GM18498 (cell line): ENCODE results near the gene DPEP2.

ENCODE experiments used
- ATAC-seq: cut with Tn5 transposase; IDR thresholded peaks from one replicate; pipeline ENCODE4 v1.9.1; 2021; ENCODE audit warnings: mild to moderate bottlenecking, moderate library complexity; ENCODE audit not compliant: unreplicated experiment

Gene DPEP2

DNA sequence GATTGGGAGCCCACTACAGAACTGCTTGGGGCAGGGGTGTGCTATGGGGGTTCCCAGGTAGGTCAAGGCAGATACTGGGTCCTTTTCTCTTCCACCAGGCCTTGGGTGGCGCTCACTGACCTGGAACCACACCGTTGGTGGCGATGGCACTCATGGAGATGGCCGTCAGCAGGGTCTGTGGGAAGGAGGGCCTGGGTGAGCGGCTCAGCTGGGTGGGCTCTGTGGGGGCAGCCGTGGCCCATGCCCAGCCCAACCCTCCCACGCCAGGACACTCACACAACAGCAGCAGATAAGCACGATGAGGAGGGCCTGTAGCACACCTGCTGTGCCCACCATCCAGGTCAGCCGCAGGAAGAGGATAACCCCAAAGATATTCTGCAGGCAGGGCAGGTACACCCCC, 41.7 kb downstream of the DPEP2 start:
- no peak for ATAC-seq

DNA sequence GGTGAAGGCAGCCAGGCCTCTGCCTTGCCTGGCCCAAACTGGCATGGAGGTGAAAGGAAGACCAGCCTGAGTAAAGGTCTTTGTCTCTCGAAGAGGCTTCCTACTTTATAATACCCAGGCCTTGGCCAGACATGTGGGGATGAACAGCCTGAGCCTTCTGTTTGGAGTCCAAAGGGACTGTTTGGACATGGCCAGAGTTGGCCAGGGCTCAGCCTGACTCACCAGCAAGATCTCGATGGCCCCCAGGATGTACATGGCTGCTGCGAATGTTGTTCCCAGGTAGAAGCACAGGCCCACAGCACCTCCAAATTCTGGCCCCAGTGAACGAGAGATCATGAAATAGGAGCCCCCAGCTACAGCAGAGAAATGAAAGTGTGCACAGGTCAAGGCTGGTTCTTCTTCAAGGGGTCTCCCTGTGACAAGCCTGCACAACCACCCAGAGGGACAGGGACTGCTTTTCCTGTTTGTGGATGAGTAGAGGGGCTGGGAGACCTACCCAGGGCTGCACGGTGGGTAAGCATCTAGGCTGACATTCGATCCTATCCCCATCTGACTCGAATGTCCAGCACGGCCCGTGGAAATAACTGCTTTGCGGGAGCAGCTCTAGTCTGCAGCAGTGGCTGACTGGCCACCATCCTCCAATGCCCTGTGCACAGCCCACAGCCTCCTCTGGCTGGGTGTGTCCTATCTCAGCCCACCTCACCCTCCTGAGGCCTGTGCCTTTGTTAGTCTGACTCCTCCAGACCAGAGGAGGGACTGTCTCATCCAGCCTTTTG, 44.7 kb downstream of the DPEP2 start:
- ATAC-seq = no peak

DNA sequence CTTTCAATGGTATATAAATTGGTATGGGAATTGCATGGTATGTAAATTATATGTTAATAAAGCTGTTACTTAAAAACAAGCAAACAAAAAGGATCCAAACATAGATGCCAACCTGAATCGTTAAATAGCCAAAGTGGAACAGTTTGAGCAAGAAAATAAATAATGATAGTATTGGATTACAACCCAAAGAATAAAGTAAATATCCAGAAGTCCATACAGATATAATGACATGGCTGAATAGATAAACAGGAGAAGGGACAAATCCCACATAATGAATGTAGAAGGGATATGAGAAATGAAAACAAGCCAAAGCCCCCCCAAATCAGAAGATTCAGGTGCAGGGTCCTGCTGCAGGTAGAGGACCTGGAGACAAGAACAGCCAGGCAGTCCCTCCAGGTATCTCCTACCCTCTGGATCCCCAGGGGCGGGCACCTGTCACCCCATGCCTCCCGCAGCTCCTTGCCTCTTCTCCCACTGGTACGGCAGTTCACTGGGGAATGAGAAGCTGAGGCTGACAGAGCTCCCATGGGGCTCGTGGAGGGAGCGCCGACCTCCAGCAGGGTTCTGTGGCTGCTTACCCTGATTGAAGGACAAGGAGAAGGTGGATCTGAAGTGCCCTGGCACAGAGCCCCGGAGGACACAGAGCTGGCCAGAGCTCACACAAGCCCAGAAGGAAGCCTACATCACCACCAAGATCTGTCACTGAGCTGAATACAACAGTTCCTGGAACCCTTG, 45.5 kb downstream of the DPEP2 start:
- ATAC-seq = no peak

DNA sequence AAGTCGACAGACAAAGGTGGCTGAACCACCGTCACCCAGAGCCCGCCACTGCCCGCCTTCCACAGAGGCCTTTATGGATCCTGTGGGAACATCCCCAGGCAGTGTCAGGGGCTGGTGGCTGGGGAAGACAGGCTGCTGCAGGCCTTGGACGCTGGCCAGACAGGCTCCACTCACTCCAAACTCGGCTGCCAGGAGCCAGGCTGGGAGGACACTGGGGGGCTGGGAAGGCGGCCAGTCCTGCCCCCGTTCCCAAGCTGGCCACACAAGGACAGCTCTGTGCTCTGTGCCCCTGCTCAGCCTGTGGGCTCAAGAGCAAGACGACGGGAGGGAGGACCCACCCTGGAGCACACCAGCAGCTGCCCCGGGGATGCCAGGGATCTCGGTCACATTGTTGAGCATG, 47.8 kb downstream of the DPEP2 start:
- no peak for ATAC-seq

DNA sequence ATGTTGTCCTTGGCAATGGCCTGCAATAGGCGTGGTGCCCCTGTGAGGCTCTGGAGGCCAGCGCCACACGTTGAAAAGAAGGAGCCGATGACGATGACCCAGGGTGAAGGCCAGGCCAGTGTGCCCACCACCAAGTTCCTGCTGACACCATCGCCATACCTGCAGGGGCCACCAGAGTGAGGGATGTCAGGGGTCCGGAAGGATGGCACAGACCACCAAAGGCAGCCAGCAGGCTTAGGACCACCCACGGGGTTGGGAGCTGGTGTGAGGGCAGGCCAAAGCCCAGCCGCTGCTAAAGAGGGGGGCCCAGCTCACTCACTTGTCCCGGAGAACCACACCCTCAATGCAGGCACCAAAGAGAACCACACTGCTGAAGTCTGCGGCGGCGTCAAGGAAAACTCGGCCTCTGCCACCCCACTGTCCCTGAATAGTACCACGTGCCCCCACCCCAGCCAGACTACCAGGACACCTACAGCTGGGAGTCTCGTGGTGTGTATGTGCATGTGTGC, 48.9 kb downstream of the DPEP2 start:
- ATAC-seq = no peak

DNA sequence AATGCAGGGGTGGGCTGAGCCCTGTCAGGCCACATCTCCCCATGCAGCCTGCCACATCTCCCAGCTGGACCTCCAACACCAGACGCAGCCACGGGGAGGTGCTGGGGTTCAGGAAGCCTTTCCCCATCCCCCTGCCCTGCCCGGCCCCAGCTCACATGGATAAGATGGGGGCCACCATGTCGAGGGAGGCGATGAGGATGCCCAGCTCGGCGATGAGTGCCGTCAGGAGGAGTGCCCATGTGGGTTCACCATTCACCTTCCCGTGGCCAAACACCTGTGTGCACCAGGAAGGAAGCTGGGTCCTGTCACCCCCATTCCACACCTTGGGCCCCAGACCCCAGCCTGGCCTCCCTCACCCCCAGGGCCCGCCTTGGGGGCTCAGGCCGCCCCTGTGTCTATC, 49.6 kb downstream of the DPEP2 start:
- ATAC-seq = no peak

DNA sequence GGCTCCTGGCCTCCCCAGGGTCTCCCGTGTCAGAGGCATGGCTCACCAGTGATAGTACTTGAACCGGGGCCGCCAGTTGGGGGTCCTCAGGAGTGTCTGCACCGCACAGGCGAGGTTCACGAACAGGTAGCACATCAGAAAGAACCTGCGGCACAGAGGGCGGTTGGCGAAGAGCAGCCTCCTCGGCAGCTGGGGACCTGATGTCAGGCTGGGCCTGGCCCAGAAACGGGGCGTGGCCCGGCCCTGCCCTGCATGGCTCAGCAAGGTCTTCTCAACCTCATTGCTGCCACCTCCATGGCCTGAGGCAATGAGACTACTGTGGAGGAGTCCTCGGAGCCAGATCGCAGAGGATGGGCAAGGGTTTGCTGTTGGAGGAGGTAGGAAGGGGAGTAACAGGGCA, 51.3 kb downstream of the DPEP2 start:
- ATAC-seq = no peak

DNA sequence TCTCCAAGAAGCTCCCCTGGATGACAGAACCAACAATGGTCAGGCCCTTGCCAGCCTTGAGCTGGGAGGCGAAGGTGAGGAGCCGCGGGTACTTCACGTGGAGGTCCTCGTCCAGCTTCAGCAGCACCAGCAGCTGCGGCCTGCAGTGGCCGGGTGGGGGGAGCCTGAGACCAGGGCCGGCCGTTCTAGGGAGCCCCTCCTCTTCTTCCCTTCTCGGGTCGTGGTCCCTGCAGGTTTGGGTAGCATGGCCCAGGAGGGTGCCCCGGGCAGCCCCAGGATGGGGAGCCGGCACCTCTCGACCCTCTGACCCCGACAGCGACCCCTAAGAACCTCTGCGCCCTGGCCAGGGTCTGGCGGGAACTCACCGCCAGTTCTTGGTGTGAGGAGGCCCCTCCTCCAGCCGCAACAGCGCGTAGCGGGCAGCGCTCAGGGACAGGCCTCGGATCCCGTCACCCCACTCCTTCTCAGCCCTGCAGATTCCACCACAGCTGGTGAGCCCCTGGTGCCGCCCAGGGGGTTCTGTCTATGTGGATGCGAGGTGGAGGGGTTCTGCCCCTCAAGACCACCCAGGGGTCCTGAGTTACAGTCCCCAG, 52.2 kb downstream of the DPEP2 start:
- ATAC-seq = no peak

DNA sequence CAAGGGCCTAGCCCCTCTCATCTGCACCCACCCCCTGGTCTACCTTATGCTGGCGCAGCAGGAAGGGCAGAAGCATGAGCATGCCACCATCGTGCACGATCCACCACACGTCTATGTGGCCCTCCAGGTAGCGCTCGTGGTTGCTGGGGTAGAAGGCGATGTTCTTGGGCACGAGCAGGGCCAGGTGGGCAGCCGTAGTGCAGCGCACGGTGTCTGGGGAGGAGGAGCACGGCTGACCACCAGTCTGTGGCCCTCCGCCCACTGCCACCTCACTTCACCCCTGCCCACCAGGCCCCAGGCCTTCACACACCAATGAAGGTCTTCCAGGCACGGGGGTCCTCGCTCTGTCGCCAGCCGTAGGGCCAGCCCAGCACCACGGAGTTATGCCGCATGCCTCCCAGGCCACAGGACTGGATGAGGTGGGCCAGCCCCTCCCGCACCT, 53.1 kb downstream of the DPEP2 start:
- no peak for ATAC-seq

DNA sequence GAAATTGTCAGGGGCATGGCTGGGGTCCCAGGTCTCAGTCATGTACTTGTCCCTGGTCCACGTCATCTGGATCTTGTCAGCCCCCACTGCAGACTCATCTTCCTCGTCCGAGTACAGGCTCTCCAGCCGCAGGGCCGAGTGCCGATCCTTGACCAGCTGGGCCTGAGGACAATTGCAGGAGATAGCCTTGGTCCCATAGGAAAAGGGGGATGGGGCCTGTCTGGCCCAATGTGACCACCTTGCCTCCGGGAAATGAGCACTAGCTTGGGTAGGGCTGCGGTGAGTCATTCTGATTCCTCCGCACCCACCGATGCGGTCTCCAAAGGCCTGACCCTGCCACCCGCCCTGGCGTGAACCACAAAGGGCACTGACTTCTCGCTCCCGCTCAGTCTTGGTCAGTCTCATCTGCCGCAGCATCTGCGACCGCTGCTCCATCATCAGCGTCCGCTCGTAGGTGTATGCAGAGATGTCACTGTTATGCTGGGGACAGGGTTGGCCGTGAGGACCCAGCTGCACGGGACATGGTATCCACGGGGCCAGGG, 53.8 kb downstream of the DPEP2 start:
- ATAC-seq = no peak

DNA sequence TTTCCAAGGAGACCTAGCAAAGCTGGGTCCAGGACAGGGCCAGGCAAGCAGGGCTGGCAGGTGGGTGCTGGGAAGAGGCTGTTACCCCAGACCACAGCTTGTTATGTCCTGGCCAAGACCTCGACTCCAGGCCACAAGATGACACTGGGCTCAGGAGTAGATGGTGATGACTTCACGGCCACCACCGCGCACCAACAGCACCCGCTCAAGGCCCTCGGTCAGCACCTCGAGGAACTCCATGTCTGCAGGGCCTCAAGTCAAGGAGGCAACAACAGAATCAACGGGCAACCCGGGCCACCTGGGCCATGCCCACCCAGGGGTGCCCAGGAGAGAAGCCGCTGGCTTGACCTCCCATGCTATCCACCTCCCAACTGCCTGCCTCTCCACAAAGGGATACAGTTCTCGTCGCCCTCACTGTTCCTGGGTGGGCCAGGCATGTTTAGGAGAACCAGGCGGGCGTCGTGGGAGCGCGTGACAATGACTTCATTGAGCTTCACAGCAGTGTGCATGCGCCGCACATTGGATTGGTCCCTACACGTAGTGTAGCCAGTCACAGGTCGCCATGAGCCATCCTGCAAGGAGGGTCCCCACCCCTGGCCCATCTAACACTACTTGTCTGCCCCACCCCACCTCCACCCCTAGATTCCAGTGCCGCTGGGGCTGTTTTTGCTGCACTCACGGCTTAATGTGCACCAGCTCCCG, 54.4 kb downstream of the DPEP2 start:
- ATAC-seq = no peak

DNA sequence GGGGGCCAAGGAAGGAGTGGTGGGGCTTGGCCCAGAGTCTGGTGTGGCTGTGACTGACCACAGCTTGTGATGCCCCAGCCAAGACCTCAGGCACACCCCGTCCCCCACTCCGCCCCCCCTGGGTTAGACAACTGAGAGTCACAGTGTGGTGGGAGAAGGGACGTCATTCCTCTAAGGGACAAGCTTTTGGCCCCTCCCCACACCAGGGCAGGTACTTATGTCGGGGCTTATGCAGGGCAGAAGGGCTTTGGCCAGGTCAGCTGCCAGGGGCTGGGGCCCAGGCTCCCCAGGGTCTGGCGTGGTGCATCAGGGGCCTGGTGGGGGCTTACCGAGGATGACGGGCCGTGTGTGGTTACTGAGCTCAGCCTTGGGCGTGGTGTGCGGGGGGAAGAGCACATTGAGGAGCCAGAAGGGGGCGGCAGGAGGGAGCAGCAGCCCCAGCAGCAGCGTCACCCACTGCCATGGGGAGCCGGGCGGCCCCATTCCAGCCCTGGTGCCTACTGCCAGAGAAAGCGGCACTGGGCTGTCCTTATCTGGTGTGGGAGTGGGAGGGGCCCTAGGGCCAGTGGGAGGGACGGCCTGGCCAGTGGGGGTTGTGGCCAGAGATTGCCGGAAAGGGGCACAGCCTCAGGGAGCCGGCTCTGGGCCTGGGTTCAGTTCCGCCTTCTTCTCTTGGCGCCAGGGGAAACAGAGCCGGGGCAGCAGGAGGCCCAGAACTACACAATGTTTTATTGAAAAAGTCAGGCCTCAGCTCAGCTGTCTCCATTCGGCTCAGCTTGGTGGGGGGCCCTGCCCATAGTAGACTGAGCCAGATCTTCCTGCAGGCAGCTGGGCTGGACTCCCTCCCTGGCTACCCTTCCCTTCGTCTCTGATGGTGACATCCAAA, 55.4 kb downstream of the DPEP2 start, which contains the start of gene LCAT:
Gene LCAT (minus strand): TSS at position 502 of the 886 bp plus-strand sequence. CDS start 19 bp downstream, at position 483.
- ATAC-seq = no peak

DNA sequence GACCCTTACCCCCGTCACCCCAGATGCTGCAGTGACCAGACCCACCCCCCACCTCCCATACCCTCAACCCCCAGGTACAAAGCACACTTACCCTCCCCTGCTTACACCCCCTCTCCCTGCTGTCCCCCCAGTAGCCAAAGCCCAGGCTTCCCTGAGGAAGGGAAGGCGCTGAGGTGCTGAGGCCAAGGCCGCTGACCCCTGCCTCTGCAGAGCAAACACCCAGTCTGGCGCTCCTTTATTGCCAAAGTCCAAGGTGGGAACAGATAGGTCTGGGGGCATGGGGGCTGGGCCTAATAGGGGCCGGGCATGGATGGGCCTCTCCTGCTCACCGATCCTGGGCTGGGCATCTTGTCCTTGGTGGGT, 56.0 kb downstream of the DPEP2 start:
- ATAC-seq = no peak

DNA sequence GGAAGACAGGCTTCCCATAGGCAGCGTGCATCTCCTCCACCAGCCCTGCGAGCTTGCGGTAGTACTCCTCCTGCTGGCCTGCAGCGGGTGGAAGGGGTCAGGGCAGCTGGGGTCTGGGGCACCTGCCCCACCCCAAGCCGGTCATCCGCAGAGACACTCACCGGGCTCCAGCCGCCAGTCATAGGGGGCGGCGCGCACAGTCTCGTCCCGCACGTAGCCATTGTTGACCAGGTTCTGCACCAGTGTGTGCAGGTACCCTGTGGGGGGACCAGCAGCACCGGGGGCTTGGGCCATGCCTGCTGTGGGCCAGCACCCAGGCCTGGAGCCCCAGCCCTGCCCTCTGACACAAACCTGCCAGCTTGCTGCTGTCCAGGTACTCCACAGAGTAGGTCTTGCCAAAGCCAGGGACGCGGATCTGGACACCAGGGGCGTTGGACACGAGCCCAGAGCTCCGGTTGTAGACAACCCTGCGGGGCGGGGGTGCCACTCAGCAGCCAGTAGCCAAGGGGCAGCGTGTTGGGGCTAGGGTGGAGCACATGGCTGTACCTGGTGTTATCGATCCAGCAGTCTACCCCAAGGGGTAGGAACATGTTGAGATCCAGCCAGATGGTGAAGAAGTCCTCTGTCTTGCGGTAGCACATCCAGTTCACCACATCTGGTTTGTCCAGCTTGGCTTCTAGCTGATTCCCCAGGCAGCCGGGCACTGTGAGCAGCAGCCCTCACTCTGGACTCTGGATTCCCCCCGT, 56.6 kb downstream of the DPEP2 start:
- ATAC-seq = no peak

DNA sequence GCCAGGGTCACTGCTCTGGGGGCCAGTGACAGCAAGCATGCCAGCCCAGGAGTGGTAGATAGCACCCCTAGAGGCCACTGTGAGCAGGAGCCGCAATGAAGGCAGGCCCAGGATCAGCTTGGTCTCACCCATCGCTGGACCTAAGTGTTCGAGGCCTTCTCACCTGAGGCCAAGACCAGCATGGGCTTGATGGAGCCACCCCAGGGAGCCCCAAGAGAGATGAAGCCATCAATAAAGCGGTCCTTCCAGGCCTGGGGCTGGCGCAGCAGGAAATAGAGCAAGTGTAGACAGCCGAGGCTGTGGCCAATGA, 57.1 kb downstream of the DPEP2 start:
- no peak for ATAC-seq

DNA sequence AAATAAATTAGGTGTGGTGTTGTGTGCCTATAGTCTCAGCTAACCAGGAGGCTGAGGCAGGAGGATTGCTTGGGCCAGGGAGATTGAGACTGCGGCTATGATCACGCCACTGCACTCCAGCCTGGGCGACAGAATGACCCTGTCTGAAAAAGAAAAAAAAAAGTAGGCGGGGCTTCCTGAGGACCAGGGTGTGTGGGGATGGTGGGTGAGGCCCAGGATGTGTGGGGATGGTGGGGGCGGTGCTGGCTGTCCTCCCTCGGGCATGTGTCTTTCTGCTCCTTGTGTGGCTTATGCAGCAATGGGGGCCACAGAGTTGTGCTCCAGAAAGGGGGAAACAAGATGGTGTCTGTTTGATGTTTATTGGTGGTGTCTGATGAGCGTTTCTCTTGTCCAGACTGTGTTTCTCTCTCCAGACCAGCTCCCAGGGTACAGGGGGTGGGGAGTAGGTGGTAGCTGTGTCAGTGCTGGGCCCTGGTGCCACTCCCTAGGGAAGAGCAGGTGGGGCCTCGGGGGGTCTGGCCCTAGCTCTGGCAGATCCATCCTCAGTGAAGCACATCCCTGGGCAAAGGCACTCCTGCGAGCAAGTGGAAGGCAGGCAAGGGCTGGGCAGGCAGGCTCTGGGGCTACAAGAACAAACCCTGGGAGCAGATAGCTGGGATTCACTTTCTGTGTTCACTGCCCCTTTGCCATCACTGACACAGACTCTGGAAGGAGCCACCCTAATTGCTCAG, 57.6 kb downstream of the DPEP2 start:
- no peak for ATAC-seq

DNA sequence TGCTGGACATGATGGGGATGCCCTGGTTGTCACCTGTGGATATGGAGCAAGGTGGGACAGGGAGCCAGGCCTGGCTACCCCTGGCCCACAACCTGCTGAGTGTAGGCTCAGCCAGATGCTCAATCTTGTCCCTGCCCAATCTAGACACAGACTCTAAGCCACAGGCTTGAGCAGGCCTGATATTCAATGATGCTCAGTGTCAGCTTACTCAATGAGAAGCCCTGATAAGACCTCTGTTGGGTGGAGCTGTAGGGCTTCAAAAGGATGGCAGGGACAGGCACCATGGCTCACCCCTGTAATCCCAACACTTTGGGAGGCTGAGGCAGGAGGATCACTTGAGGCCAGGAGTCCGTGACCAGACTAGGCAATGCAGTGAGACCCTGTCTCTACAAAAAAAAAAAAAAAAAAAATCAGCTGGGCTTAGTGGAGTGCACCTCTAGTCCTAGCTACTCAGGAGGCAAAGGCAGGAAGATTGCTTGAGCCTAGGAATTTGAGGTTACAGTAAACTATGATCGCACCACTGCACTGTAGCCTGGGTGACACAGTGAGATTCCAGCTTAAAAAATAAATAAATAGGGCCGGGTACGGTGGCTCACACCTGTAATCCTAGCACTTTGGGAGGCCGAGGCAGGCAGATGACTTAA, 58.7 kb downstream of the DPEP2 start:
- no peak for ATAC-seq
